HUDEP-2 (cell line): ENCODE results near the gene DOCK9.
A peak's percentile ranks its signal among the peaks of the same experiment; 100 is the strongest.

Experiments
- DNase-seq, 76 experiments: peaks; one replicate each; lab custom pipeline; 2025; ENCODE audit not compliant: unreplicated experiment in 76 of 76; lab: John Stamatoyannopoulos, UW

DOCK9 gene, protein sequence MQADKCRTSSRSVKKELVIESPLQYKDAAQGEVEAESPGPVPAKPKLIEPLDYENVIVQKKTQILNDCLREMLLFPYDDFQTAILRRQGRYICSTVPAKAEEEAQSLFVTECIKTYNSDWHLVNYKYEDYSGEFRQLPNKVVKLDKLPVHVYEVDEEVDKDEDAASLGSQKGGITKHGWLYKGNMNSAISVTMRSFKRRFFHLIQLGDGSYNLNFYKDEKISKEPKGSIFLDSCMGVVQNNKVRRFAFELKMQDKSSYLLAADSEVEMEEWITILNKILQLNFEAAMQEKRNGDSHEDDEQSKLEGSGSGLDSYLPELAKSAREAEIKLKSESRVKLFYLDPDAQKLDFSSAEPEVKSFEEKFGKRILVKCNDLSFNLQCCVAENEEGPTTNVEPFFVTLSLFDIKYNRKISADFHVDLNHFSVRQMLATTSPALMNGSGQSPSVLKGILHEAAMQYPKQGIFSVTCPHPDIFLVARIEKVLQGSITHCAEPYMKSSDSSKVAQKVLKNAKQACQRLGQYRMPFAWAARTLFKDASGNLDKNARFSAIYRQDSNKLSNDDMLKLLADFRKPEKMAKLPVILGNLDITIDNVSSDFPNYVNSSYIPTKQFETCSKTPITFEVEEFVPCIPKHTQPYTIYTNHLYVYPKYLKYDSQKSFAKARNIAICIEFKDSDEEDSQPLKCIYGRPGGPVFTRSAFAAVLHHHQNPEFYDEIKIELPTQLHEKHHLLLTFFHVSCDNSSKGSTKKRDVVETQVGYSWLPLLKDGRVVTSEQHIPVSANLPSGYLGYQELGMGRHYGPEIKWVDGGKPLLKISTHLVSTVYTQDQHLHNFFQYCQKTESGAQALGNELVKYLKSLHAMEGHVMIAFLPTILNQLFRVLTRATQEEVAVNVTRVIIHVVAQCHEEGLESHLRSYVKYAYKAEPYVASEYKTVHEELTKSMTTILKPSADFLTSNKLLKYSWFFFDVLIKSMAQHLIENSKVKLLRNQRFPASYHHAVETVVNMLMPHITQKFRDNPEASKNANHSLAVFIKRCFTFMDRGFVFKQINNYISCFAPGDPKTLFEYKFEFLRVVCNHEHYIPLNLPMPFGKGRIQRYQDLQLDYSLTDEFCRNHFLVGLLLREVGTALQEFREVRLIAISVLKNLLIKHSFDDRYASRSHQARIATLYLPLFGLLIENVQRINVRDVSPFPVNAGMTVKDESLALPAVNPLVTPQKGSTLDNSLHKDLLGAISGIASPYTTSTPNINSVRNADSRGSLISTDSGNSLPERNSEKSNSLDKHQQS (N-terminal part only)

GRCh38 chr13:98977568-98978265, at the start of gene DOCK9:
DOCK9 (minus strand) TSS chr13:98978064; CDS start chr13:98977909, 155 bp downstream.
- DNase-seq, result no peak

GRCh38 chr13:99027260-99027659, 49.4 kb upstream of the DOCK9 start:
- no peak for DNase-seq

GRCh38 chr13:99022941-99023340, 45.1 kb upstream of the DOCK9 start:
- no peak for DNase-seq

- DNase-seq, result no peak
Observed at GRCh38 chr13:99018418-99019180, 40.7 kb upstream of the DOCK9 start.

- no peak for DNase-seq
Observed at GRCh38 chr13:99015606-99016490, 38.0 kb upstream of the DOCK9 start.

DNA sequence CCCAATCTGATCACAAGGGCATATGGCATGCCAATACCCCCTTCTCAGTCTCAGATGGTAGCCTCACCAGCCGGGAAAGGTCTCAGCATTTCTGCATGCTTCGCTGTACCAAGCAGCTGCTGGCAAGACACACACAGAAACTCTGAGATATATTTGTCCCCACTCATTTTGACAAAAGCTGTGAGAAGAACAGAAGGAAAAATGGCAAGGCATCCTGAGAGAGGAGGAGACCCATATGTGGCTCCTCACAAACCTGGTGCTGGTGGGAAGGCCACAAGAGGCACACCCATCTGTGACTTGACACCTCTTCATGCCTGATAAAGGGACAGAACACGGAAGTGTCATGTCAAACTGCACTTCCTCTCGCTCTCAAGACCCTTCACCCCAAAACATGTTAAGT, 36.7 kb upstream of the DOCK9 start:
- DNase-seq, result peak in 7 of 76 experiments; percentile 6 to 29 (median 19)

GRCh38 chr13:99013951-99014350, 36.1 kb upstream of the DOCK9 start:
- no peak for DNase-seq

GRCh38 chr13:99012539-99012938, 34.7 kb upstream of the DOCK9 start:
- DNase-seq, result peak in 2 of 76 experiments; percentile 17 to 18

- no peak for DNase-seq
Observed at GRCh38 chr13:99009987-99010551, 32.2 kb upstream of the DOCK9 start.

DNA sequence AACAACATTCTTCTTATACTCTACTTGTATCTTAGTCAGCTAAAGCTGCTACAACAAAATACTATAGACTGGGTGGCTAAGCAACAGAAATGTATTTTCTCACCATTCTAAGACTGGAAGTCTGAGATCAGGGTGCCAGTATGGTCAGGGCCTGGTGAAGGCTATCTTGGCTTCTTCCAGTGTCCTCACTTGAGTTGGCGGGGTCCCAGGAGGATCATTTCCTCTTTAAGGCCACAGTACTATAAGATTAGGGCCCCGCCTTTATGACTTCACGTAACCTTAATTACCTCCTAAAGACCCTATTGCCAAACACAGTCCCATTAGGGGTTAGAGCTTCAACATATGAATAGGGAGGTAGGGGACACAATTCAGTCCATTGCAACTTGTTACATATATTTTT, 30.7 kb upstream of the DOCK9 start:
- DNase-seq, result peak in 50 of 76 experiments; percentile 1 to 68 (median 38)

DNA sequence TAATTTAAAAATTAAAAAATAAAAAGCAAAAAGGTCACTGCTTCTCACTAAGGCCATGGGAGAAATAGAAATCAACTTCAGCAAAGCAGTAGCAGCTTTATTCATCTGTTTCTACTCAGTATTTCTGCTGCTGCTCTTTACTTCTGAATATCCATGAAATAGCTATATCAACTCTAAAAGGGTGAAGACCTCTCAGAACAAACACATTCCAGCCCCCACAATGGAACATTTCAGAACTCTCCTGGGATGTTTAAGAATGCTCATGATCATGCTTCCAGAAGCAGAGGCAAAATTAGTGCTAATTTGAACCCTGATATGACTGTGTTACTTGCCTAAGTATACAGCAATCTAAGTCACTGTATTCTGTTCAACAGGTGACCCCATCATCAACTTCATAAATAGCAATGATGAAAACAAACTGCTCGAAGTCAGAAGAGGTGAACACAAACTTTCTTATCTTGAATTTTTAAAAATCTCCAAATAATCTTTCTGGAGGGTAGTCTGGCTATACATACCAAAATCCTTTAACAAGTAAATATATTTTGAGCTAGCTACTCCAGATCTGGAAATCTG, 29.6 kb upstream of the DOCK9 start:
- DNase-seq, result no peak

DNA sequence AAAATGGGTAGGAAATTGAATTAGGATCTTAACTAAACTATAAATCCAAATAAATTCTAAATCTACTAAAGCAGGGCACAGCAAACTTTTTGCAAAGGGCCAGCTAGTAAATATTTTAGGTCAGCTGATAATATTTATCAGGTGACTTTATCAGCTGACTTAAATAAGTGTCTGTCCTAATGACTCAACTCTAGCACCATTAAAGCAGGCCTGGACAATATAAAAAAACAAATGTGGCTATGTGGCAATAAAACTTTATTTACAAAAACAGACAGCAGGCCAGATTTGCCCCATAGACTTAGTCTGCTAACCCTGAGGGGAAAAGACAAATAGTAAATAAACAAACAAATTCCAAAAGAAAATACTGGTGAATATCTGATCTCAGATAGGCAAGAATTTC, 27.7 kb upstream of the DOCK9 start:
- no peak for DNase-seq

DNA sequence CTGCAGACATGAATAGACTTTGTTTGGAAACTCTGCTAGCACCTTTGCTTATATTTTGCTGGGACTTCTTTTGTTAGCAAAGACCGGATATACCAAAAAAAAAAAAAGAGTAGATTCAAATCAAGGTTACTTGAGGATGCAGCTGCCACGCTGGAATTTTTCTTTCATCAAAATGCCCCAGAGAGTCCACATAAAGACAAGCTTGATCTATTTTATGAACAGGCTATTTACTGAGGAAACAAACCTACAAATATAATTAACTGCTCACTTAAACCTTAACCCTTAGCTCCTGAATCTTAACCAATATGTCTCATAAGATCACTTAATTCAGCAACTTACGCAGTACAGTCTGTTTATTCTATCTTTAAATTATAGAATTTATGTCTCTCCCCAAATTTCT, 27.1 kb upstream of the DOCK9 start:
- DNase-seq, result no peak

DNA sequence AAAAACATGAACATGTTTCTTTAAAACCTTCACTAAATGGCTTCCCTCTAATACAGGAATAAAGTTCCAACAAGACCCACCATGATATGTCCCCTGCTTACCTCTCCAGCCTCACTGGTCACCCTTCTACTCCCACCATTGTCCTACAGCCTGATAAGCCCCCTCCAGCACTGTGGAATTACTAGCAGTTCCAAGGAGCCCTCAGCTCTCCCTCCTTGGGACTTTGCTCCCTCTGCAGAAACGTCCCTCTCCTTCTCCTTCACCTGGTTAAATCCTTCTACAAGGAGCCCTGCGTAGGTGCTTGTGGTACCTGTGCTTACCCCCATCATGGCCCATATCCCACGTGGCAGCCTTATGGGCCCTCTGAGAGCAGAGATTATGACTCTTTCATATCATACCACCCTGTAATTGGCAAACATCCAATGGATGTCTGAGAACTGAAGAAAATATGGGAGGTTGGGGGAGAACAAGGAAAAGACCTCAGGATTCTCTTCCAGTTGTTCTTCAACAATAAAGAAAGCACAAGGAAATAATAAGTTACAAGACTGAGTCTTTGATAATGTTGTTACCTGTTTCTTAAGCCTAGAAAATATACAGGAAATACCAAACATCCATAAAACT, 26.1 kb upstream of the DOCK9 start:
- peak in 9 of 76 experiments; percentile 7 to 26 (median 16) for DNase-seq

DNA sequence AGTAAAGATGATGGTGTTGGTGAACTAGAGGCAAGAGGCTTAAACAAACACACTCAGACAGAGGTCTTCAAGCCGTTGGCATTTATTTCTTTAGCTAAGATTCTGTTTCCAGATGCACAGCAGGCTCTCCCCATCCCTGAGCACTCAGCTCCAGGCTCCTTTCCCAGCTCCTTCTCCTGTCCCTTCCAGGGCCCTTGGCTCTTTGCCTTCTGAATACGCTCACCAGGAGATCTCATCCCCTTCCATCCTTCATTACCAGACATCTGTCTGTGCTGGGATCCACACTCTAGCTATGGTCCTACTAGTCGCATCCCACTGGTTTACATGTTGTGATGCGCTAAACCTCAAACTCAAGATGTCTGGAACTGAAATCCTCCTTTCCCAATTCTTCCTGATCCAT, 25.3 kb upstream of the DOCK9 start:
- no peak for DNase-seq

GRCh38 chr13:99002172-99002710, 24.4 kb upstream of the DOCK9 start:
- DNase-seq, result no peak

DNA sequence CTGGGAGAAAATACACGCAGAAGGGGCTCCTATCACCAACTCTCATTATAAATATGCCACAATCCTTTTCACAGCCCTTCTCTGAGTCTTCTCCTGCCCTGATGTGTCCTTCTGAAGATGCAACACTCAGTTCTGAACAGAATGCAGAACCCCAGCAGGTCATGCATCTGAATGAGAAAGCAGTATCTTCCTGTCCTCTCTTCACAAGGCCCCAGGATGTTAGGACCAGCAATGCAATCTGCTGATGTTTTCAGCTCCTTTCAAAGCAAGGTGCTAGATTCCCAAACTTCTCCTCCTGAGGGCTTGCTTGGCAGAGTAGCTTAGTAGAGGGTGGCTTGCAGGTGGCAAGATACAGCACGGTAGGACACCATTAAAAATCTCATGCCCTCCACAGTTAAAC, 22.3 kb upstream of the DOCK9 start:
- no peak for DNase-seq
